PC-9 (cell line): Measurements from ENCODE around the gene CARD11.

ENCODE experiments used
- EZH2 ChIP-seq: fragments of 200-600 bp; sonication (generic); IDR thresholded peaks from 2 replicates; pipeline ENCODE4 v1.8.0; 2017; ENCODE audit warnings: antibody characterized with exemption, low read depth
- TF ChIP-seq, protein P1 (sequence below): fragments of 200-600 bp; sonication (generic); conservative IDR thresholded peaks from 2 replicates; pipeline ENCODE4 v1.6.1; 2017; ENCODE audit warnings: mixed run types, antibody characterized with exemption, mild to moderate bottlenecking, moderate library complexity

DNA sequence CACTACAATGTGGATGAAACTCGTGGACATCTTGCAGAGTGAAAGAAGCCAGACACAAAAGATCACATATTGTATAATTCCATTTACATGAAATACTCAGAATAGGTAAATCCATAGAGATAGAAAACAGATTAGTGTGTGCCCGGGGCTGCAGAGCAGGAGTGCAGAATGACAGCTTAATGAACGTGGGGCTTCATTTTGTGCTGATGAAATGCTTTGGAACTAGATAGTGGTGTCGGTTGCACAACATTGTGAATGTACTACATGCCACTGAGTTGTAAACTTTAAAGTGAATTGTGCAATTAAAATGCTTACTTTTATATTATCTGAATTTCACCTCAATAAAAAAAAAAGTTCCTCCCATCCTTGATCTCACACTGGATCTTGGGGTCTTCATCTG lies 31.8 kb upstream of the CARD11 start:
- TF ChIP-seq, protein P1, sequence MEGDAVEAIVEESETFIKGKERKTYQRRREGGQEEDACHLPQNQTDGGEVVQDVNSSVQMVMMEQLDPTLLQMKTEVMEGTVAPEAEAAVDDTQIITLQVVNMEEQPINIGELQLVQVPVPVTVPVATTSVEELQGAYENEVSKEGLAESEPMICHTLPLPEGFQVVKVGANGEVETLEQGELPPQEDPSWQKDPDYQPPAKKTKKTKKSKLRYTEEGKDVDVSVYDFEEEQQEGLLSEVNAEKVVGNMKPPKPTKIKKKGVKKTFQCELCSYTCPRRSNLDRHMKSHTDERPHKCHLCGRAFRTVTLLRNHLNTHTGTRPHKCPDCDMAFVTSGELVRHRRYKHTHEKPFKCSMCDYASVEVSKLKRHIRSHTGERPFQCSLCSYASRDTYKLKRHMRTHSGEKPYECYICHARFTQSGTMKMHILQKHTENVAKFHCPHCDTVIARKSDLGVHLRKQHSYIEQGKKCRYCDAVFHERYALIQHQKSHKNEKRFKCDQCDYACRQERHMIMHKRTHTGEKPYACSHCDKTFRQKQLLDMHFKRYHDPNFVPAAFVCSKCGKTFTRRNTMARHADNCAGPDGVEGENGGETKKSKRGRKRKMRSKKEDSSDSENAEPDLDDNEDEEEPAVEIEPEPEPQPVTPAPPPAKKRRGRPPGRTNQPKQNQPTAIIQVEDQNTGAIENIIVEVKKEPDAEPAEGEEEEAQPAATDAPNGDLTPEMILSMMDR = no peak
- no peak for TF ChIP-seq EZH2
